ENCODE results near the gene CTRB1. TPM values are rescaled to one million over a fixed set of nuclear protein-coding genes. Genes with fewer than 3 reads are reported as not detected.

The CTRB1 gene
- total and polyA plus RNA-seq, 2 of the 13 experiments (the other 11 are each of a cell fraction or from before 2014, with no cell fraction given) = not detected

DNA sequence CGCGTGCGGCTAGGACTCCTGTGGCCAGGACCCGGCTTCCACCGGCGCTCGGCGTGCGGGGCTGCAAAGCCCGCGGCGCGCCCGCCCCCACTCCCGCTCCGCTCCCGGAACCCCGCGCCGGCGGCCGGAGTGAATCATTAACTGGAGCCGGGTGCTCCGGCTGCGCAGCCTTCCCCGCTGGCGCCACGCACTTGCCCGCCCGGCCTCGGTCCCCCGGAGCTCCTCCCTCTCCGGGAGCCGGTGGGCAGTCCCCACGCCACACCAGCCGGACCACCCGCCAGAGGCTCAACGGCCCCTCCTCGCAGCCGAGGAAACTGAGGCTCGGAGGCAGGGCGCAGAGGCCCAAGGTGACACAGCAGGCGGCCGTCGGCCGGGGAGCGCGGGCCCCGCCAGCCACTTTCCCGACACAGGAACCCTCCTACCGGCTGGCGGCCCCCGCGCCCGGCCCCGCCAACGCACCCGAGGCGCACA is 32.1 kb downstream of the CTRB1 start (continued):
- peak in 1 of 2 experiments; percentile 67; a peak in 3 of 4 replicates for TF ChIP-seq HMGXB4 (CRISPR knock-in tag; IDR thresholded peaks at IDR 0.05; ENCODE audit: borderline replicate concordance in 1 of 2, low read depth in 1 of 2)
- TF ChIP-seq ZNF660 (CRISPR knock-in tag; IDR thresholded peaks at IDR 0.05; ENCODE audit: borderline replicate concordance, low read depth) = no peak
- peak; percentile 84 for TF ChIP-seq PHF21A (CRISPR knock-in tag; IDR thresholded peaks at IDR 0.05)
- TF ChIP-seq ZNF850 (CRISPR knock-in tag; conservative IDR thresholded peaks at IDR 0.05) = no peak
- TF ChIP-seq PBX3 (CRISPR knock-in tag; IDR thresholded peaks at IDR 0.05; ENCODE audit: borderline replicate concordance) = peak; percentile 36; the same call in 1 of the 2 replicates
- TF ChIP-seq ZNF709 (CRISPR knock-in tag; IDR thresholded peaks at IDR 0.05) = peak; percentile 83
- 0 out of 2 replicates have a peak, but pooled peaks have one; percentile 1 for TF ChIP-seq STAG1 (CRISPR knock-in tag; IDR thresholded peaks at IDR 0.05)
- peak; percentile 45; the same call in 1 of the 2 replicates for TF ChIP-seq FOXO1 (CRISPR knock-in tag; IDR thresholded peaks at IDR 0.05)
- TF ChIP-seq ZNF331 (CRISPR knock-in tag; IDR thresholded peaks at IDR 0.05) = no peak
- TF ChIP-seq MAZ (IDR thresholded peaks at IDR 0.05; ENCODE audit: borderline replicate concordance, low read depth, low read length) = peak; percentile 59; the same call in 1 of the 2 replicates
- no peak; the same call in 1 of the 2 replicates for TF ChIP-seq MAZ (CRISPR knock-in tag; IDR thresholded peaks at IDR 0.05; ENCODE audit: low read depth)
- TF ChIP-seq ZNF513 (CRISPR knock-in tag; conservative IDR thresholded peaks at IDR 0.05) = no peak
- TF ChIP-seq CTCF (CRISPR knock-in tag; IDR thresholded peaks at IDR 0.05) = no peak
- TF ChIP-seq ZNF552 (CRISPR knock-in tag; IDR thresholded peaks at IDR 0.05; ENCODE audit: borderline replicate concordance) = no peak
- peak; percentile 98; the same call in 1 of the 2 replicates for TF ChIP-seq ZNF790 (CRISPR knock-in tag; IDR thresholded peaks at IDR 0.05; ENCODE audit: borderline replicate concordance)
- no peak for TF ChIP-seq ZNF570 (CRISPR knock-in tag; IDR thresholded peaks at IDR 0.05; ENCODE audit: borderline replicate concordance)
- TF ChIP-seq ZNF296 (CRISPR knock-in tag; conservative IDR thresholded peaks at IDR 0.05) = no peak
- TF ChIP-seq ZBTB39 (CRISPR knock-in tag; IDR thresholded peaks at IDR 0.05) = no peak
- TF ChIP-seq ZNF878 (CRISPR knock-in tag; IDR thresholded peaks at IDR 0.05) = peak; percentile 6; the same call in 1 of the 2 replicates
- TF ChIP-seq GZF1 (CRISPR knock-in tag; IDR thresholded peaks at IDR 0.05) = no peak
- TF ChIP-seq REXO4 (CRISPR knock-in tag; IDR thresholded peaks at IDR 0.05; ENCODE audit: borderline replicate concordance) = peak; percentile 8; the same call in 1 of the 2 replicates
